Renal pelvis (tissue), 4 donors: ENCODE results near the gene RASD1. TPM values are rescaled to one million over a fixed set of nuclear protein-coding genes. Genes with fewer than 3 reads are reported as not detected.

Source experiments
- DNase-seq: peaks from one replicate; pipeline ENCODE4 v3.0.0-alpha.2; 2013
- polyA plus RNA-seq, 3 donors: library from polyadenylated mRNA; unstranded; fragments of 120-200 nt; gene quantifications; one replicate each; pipeline ENCODE4 v1.2.1, GENCODE V29; 2013; ENCODE audit not compliant: insufficient read length in 3 of 3

Gene RASD1
- polyA plus RNA-seq, 3 donors, result 0.92 to 1.2 (median 0.94) TPM

- no peak for DNase-seq
Observed at GRCh38 chr17:17527956-17528500, 31.8 kb upstream of the RASD1 start.

GRCh38 chr17:17527534-17527933, 31.3 kb upstream of the RASD1 start:
- no peak for DNase-seq

- no peak for DNase-seq
Observed at GRCh38 chr17:17526369-17526768, 30.2 kb upstream of the RASD1 start.

GRCh38 chr17:17525956-17526355, 29.8 kb upstream of the RASD1 start:
- no peak for DNase-seq

- no peak for DNase-seq
Observed at GRCh38 chr17:17525311-17525710, 29.1 kb upstream of the RASD1 start.

- no peak for DNase-seq
Observed at GRCh38 chr17:17523731-17524490, 27.7 kb upstream of the RASD1 start.

GRCh38 chr17:17523001-17523730, 27.0 kb upstream of the RASD1 start:
- no peak for DNase-seq

- DNase-seq, result no peak
Observed at GRCh38 chr17:17520599-17521232, 24.5 kb upstream of the RASD1 start.

GRCh38 chr17:17519886-17520285, 23.7 kb upstream of the RASD1 start:
- DNase-seq, result no peak

- no peak for DNase-seq
Observed at GRCh38 chr17:17518951-17519350, 22.8 kb upstream of the RASD1 start.

- DNase-seq, result peak; percentile 50
Observed at GRCh38 chr17:17518014-17518413, 21.8 kb upstream of the RASD1 start.

- no peak for DNase-seq
Observed at GRCh38 chr17:17516941-17517720, 20.9 kb upstream of the RASD1 start.

GRCh38 chr17:17515934-17516930, 20.0 kb upstream of the RASD1 start:
- no peak for DNase-seq

- no peak for DNase-seq
Observed at GRCh38 chr17:17514993-17515933, 19.1 kb upstream of the RASD1 start.

GRCh38 chr17:17514361-17514992, 18.3 kb upstream of the RASD1 start:
- no peak for DNase-seq

- DNase-seq, result no peak
Observed at GRCh38 chr17:17513626-17514025, 17.4 kb upstream of the RASD1 start.

GRCh38 chr17:17512866-17513265, 16.7 kb upstream of the RASD1 start:
- DNase-seq, result no peak
